ENCODE results near the gene C22orf15. TPM values are rescaled to one million over a fixed set of nuclear protein-coding genes. Genes with fewer than 3 reads are reported as not detected.
A peak's percentile ranks its signal among the peaks of the same experiment; 100 is the strongest.

Gene C22orf15
- total and polyA plus RNA-seq, 7 donors, result 0.04 to 0.34 TPM; not detected in 5

DNA sequence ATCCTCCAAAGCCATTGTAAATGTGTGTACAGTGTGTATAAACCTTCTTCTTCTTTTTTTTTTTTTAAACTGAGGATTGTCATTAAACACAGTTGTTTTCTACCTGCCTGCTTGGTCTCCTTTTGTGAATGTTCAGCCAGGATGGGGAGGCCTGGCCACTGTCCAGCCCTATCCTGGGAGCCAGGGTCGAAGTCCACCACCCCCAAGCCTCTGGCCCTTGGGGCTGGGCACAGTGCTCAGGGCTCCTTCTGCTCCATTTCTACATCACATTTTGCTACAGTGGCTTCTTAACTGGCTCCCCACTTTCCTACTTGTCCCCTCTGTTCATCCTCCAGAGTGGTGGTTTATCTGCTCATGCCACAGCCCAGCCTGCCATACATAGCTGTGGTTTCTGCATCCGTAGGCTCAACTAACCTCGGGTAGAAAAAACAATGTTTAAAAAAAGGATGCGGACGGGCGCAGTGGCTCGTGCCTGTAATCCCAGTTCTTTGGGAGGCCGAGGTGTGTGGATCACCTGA lies 21.5 kb downstream of the C22orf15 start:
- intact Hi-C loops (cut with DNase I), result no loop called here
- peak overlapping the region; percentile 99 for H3K27ac ChIP-seq
- no peaks in the 10 kb centered on the region for H3K9me3 ChIP-seq
- H3K4me3 ChIP-seq, result no peak overlapping the region
- no peak for ATAC-seq
- no peak for DNase-seq
- TF ChIP-seq, protein P1, sequence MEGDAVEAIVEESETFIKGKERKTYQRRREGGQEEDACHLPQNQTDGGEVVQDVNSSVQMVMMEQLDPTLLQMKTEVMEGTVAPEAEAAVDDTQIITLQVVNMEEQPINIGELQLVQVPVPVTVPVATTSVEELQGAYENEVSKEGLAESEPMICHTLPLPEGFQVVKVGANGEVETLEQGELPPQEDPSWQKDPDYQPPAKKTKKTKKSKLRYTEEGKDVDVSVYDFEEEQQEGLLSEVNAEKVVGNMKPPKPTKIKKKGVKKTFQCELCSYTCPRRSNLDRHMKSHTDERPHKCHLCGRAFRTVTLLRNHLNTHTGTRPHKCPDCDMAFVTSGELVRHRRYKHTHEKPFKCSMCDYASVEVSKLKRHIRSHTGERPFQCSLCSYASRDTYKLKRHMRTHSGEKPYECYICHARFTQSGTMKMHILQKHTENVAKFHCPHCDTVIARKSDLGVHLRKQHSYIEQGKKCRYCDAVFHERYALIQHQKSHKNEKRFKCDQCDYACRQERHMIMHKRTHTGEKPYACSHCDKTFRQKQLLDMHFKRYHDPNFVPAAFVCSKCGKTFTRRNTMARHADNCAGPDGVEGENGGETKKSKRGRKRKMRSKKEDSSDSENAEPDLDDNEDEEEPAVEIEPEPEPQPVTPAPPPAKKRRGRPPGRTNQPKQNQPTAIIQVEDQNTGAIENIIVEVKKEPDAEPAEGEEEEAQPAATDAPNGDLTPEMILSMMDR (IDR thresholded peaks at IDR 0.05), result no peak
- H3K4me1 ChIP-seq, result peaks cover 26% of the 10 kb centered on the region
- H3K27me3 ChIP-seq (ENCODE audit: insufficient read depth in 3 of 3, low read length in 2 of 3), result no peaks in the 10 kb centered on the region
- no peaks in the 10 kb centered on the region for H3K36me3 ChIP-seq (ENCODE audit: insufficient read depth in 1 of 2, low read depth in 1 of 2)
- WGBS, 3 donors, result 86 to 90% (median 90%) methylated on average over 8 of the region's 8 CpGs

DNA sequence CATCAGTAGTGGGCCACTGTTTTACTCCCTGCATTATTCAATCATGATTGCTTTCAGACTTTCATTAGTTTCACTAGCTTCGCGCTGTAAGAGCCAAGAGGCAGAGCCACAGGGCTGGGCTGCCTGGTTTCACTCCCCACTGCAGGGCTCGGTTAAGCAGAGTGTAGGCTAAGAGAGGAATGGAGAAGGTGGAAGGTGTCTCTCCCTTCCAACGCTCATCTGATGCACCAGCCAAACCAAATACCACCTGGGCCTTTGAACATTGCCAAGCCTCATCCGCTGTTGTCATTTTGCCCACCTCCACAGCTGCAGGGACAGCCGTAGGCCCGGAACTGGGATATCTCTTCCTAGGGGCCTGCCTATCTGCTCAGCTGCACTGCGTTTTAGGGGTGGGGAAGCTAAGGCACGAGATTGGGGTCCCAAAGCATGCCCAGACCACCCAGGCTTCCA lies 23.5 kb downstream of the C22orf15 start:
- TF ChIP-seq, protein P1 (IDR thresholded peaks at IDR 0.05), result no peak
- Histone ChIP-seq H3K27ac (peak overlapping the region; percentile 99), H3K4me1 (peaks cover 32% of the 10 kb centered on the region), H3K27me3 (ENCODE audit: insufficient read depth in 3 of 3, low read length in 2 of 3) (no peaks in the 10 kb centered on the region), H3K9me3 (no peaks in the 10 kb centered on the region), H3K36me3 (ENCODE audit: insufficient read depth in 1 of 2, low read depth in 1 of 2) (no peaks in the 10 kb centered on the region), H3K4me3 (peak overlapping the region; percentile 92)
- intact Hi-C loops (cut with DNase I), result loop anchor here (5.0 kb wide), 3 partner anchors 36 to 61 kb away; no protein-coding TSS in a partner anchor
- 9 to 22% (median 14%) methylated on average over 9 of the region's 9 CpGs for WGBS, 3 donors
- ATAC-seq, result peak; percentile 30 to 59 (median 44)
- no peak for DNase-seq

DNA sequence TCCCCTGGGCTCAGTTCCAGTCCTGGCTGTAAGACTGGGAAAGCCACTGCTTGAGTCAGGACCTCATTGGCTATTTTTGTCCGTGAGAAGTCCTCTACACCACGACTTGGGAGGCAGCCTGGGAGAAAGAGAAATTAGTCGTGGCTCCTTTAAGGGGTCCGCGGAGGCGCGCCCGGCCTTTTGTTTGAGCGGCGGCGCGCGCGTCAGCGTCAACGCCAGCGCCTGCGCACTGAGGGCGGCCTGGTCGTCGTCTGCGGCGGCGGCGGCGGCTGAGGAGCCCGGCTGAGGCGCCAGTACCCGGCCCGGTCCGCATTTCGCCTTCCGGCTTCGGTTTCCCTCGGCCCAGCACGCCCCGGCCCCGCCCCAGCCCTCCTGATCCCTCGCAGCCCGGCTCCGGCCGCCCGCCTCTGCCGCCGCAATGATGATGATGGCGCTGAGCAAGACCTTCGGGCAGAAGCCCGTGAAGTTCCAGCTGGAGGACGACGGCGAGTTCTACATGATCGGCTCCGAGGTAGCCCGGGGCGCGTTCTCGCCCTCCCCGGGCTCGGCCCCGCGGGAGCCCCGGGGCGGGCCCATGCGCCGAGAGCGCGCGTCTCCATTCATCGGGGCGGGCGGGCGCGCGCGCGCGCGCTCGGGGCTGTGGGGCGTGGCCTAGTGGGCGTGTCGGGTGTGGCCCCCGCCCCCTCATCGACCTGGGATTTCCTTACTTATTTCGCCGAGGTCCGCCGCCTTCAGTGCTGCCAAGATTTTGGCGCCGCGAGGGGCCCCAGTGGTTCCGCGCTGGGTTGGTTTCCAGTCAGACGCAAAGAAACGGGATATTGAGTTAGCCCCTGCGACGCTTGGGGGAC lies 24.2 kb downstream of the C22orf15 start, which contains the start of gene SMARCB1:
Gene SMARCB1, plus strand, starts transcription at position 215 of the 848 bp plus-strand sequence. Its CDS starts 204 bp downstream, at position 419.
- Histone ChIP-seq H3K27me3 (ENCODE audit: insufficient read depth in 3 of 3, low read length in 2 of 3) (no peaks in the 10 kb centered on the region), H3K9me3 (no peaks in the 10 kb centered on the region), H3K4me3 (peak within 1 kb of the TSS; percentile 92), H3K27ac (peak within 1 kb of the TSS; percentile 99), H3K4me1 (peaks cover 32% of the 10 kb centered on the region), H3K36me3 (ENCODE audit: insufficient read depth in 1 of 2, low read depth in 1 of 2) (peaks cover 0 to 7% of the 10 kb centered on the region in 2 donors)
- ATAC-seq (peak; percentile 90 to 92 (median 92)), DNase-seq (peak; percentile 94 to 96)
- intact Hi-C loops (cut with DNase I), result loop anchor here (5.0 kb wide), 3 partner anchors 35 to 60 kb away; no protein-coding TSS in a partner anchor
- TF ChIP-seq, protein P1 (IDR thresholded peaks at IDR 0.05), result no peak
- WGBS, 3 donors, result 0 to 1% (median 0%) methylated on average over 73 to 97 of the region's 97 CpGs

DNA sequence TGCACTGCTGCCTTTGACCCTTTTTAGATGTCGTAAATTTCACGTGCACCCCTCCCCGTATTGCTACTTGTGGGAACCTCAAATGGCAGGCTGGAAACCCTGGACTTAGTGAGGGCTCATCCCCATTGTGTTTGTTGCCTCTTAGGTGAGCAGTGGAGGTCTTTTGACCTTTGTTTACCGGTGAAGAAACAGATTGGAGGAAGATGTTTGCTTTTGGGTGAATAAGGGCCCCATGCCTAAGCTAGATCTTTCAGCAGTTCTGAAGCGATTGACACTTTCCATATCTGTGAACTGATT lies 24.8 kb downstream of the C22orf15 start:
- H3K4me3 ChIP-seq, result peak overlapping the region; percentile 92
- 0 to 1% (median 0%) methylated on average over 5 of the region's 5 CpGs for WGBS, 3 donors
- peaks cover 0 to 13% of the 10 kb centered on the region in 2 donors for H3K36me3 ChIP-seq (ENCODE audit: insufficient read depth in 1 of 2, low read depth in 1 of 2)
- H3K27ac ChIP-seq, result peak overlapping the region; percentile 99
- intact Hi-C loops (cut with DNase I), result loop anchor here (5.0 kb wide), 3 partner anchors 35 to 60 kb away; no protein-coding TSS in a partner anchor
- DNase-seq (no peak), ATAC-seq (no peak)
- H3K4me1 ChIP-seq, result peaks cover 32% of the 10 kb centered on the region
- no peaks in the 10 kb centered on the region for H3K27me3 ChIP-seq (ENCODE audit: insufficient read depth in 3 of 3, low read length in 2 of 3)
- TF ChIP-seq, protein P1 (IDR thresholded peaks at IDR 0.05), result no peak
- no peaks in the 10 kb centered on the region for H3K9me3 ChIP-seq
